Panc1 (cell line): ENCODE data around the gene PXYLP1. TPM values are rescaled to one million over a fixed set of nuclear protein-coding genes. Genes with fewer than 3 reads are reported as not detected.

Source experiments
- ATAC-seq: fragments of 200-7000 bp; cut with Tn5 transposase; 2 replicates; pipeline ENCODE4 v1.9.1; 2020; ENCODE audit warnings: mild to moderate bottlenecking, moderate library complexity
- BruUV-seq: library from RNA; stranded (reverse); fragments of 400-500 nt; replicated peaks from 2 replicates; lab custom pipeline; 2021; lab: Mats Ljungman, UMichigan
- CTCF ChIA-PET: fragments of 300-600 bp; sonication (Branson Sonifier 250); formaldehyde crosslinking; loops from one replicate; lab custom pipeline; 2022; ENCODE audit warnings: antibody characterized with exemption; lab: Charles Lee
- POLR2A ChIA-PET: fragments of 300-600 bp; sonication (Branson Sonifier 250); formaldehyde crosslinking; loops from one replicate; lab custom pipeline; 2022; ENCODE audit warnings: antibody characterized with exemption; lab: Charles Lee
- DNase-seq: peaks from one replicate; pipeline ENCODE4 v3.0.0-alpha.2; 2010; ENCODE audit warnings: low read depth, low spot score
- H3K27ac ChIP-seq: 2 replicates; pipeline ENCODE4 v1.5.1; 2011; ENCODE audit warnings: mild to moderate bottlenecking, low read length, inconsistent platforms
- H3K27me3 ChIP-seq: fragments of 200-500 bp; sonication (Bioruptor generic); 2 replicates; pipeline ENCODE4 v1.6.0; 2014; ENCODE audit warnings: low read length, inconsistent platforms; ENCODE audit not compliant: control insufficient read depth, insufficient read depth
- H3K36me3 ChIP-seq: fragments of 200-500 bp; sonication (Bioruptor generic); 2 replicates; pipeline ENCODE4 v1.5.1; 2014; ENCODE audit warnings: inconsistent platforms, mild to moderate bottlenecking, low read length, moderate library complexity; ENCODE audit not compliant: control insufficient read depth, insufficient read depth
- H3K4me1 ChIP-seq: 2 replicates; pipeline ENCODE4 v1.5.1; 2011; ENCODE audit warnings: inconsistent platforms, mild to moderate bottlenecking, low read length, moderate library complexity; ENCODE audit not compliant: control insufficient read depth, insufficient read depth
- H3K4me3 ChIP-seq, 2 experiments: 2 replicates each; pipeline ENCODE4 v1.5.1; 2011 to 2012; ENCODE audit warnings: low read depth in 2 of 2, low read length in 2 of 2, mild to moderate bottlenecking in 2 of 2, inconsistent platforms in 1 of 2, moderate library complexity in 1 of 2
- H3K9me3 ChIP-seq: fragments of 200-500 bp; sonication (Bioruptor generic); 2 replicates; pipeline ENCODE4 v1.5.1; 2014; ENCODE audit warnings: low read depth, mild to moderate bottlenecking, inconsistent platforms, low read length, moderate library complexity; ENCODE audit not compliant: control insufficient read depth, insufficient read depth
- POLR2AphosphoS5 ChIP-seq: IDR thresholded peaks from 2 replicates; pipeline ENCODE4 v1.6.1; 2012; ENCODE audit warnings: mild to moderate bottlenecking, low read depth, low read length, moderate library complexity
- SIN3A ChIP-seq: IDR thresholded peaks from 2 replicates; pipeline ENCODE4 v1.6.1; 2012; ENCODE audit warnings: low read depth, mild to moderate bottlenecking, low read length, moderate library complexity, borderline replicate concordance; ENCODE audit not compliant: insufficient read depth
- TCF7L2 ChIP-seq: IDR thresholded peaks from 2 replicates; pipeline ENCODE4 v1.6.1; 2011; ENCODE audit warnings: mild to moderate bottlenecking, low read depth, low read length, inconsistent platforms
- in situ Hi-C: cut with HindIII; loops from 2 replicates; pipeline ENCODE4 v1.10.0; 2016; ENCODE audit warnings: low sequenced_read_pairs, low pct_unique_long_range_greater_than_20kb
- intact Hi-C: fragments of 100-400 bp; cut with micrococcal nuclease; formaldehyde crosslinking; loops from one replicate; pipeline ENCODE4 v1.10.0; 2022; ENCODE audit not compliant: unreplicated experiment
- total RNA-seq: library from RNA; stranded (reverse); gene quantifications from one replicate; pipeline ENCODE4 v1.2.1, GENCODE V29; 2021; ENCODE audit not compliant: unreplicated experiment
- TF ChIP-seq, protein P1 (sequence below), 2 experiments: IDR thresholded peaks; 2 replicates each; pipeline ENCODE4 v1.6.1; 2011 to 2012; ENCODE audit warnings: low read depth in 2 of 2, control low read depth in 1 of 2, low read length in 1 of 2, mild to moderate bottlenecking in 1 of 2, moderate library complexity in 1 of 2; ENCODE audit not compliant: insufficient read depth in 1 of 2
- TF ChIP-seq, protein P2 (sequence below): fragments of 450-650 bp; IDR thresholded peaks from 2 replicates; pipeline ENCODE4 v1.5.1; 2017; ENCODE audit warnings: mild to moderate bottlenecking

The PXYLP1 gene
- total RNA-seq, 1 experiment from 2014 or later: 1.4 TPM

DNA sequence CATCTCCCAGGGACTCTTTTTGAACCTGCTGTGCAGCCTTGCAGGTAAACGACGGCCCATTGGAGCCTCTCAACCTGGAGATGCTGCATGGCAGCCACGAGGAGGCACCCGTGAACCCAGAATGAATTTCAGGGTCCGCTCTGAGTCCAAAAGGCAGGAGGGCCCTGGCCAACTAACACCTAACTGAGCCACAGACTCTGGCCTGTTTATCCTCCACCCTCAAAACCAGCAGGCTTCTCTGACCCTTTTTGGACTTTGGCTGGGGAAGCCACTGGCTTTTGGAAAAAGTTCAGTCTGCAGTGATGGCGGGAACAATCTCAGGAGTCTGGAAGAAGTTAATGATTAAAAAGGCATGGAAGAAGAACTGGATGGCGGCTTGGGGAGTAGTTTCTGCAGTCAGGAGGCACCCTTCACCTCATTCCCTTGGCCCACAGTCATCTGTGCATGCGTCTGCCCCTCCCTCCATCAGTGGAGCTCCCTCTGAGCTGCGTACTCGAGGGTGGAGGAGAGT lies 4.1 kb downstream of the PXYLP1 start:
- in situ Hi-C loops: no loop called here
- ATAC-seq: no peak
- no peak for DNase-seq

DNA sequence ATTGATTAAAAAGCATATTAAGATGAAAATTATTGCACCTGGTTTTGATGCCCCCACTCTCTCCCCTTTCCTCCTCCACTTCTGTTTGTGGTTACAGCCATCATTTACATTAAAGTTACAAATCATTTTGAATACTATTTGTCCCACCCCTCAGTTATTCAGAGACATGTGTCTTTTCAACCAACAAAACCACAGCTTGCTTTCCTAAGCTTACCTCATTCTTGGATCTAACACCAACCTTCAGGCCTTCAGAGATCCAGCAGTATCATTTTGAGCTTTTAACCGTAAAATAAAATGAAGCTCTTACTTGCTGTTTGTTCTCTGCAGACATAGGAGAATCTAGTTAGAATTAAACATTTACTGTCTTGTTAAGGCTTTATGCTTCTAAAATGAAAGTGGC lies 4.7 kb downstream of the PXYLP1 start:
- DNase-seq: no peak
- POLR2A ChIA-PET: no interaction called here
- in situ Hi-C loops (no loop called here), intact Hi-C loops (no loop called here)
- no peaks in the 10 kb centered on the region; the same call in 1 of the 2 replicates for H3K36me3 ChIP-seq
- TF ChIP-seq, protein P1, sequence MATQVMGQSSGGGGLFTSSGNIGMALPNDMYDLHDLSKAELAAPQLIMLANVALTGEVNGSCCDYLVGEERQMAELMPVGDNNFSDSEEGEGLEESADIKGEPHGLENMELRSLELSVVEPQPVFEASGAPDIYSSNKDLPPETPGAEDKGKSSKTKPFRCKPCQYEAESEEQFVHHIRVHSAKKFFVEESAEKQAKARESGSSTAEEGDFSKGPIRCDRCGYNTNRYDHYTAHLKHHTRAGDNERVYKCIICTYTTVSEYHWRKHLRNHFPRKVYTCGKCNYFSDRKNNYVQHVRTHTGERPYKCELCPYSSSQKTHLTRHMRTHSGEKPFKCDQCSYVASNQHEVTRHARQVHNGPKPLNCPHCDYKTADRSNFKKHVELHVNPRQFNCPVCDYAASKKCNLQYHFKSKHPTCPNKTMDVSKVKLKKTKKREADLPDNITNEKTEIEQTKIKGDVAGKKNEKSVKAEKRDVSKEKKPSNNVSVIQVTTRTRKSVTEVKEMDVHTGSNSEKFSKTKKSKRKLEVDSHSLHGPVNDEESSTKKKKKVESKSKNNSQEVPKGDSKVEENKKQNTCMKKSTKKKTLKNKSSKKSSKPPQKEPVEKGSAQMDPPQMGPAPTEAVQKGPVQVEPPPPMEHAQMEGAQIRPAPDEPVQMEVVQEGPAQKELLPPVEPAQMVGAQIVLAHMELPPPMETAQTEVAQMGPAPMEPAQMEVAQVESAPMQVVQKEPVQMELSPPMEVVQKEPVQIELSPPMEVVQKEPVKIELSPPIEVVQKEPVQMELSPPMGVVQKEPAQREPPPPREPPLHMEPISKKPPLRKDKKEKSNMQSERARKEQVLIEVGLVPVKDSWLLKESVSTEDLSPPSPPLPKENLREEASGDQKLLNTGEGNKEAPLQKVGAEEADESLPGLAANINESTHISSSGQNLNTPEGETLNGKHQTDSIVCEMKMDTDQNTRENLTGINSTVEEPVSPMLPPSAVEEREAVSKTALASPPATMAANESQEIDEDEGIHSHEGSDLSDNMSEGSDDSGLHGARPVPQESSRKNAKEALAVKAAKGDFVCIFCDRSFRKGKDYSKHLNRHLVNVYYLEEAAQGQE (IDR thresholded peaks at IDR 0.05; ENCODE audit: insufficient read depth in 1 of 2, low read depth in 2 of 2, low read length in 1 of 2): no peak
- TF ChIP-seq TCF7L2 (no peak), SIN3A (no peak), POLR2AphosphoS5 (no peak)
- TF ChIP-seq, protein P2, sequence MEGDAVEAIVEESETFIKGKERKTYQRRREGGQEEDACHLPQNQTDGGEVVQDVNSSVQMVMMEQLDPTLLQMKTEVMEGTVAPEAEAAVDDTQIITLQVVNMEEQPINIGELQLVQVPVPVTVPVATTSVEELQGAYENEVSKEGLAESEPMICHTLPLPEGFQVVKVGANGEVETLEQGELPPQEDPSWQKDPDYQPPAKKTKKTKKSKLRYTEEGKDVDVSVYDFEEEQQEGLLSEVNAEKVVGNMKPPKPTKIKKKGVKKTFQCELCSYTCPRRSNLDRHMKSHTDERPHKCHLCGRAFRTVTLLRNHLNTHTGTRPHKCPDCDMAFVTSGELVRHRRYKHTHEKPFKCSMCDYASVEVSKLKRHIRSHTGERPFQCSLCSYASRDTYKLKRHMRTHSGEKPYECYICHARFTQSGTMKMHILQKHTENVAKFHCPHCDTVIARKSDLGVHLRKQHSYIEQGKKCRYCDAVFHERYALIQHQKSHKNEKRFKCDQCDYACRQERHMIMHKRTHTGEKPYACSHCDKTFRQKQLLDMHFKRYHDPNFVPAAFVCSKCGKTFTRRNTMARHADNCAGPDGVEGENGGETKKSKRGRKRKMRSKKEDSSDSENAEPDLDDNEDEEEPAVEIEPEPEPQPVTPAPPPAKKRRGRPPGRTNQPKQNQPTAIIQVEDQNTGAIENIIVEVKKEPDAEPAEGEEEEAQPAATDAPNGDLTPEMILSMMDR: no peak
- CTCF ChIA-PET: no interaction called here
- no peaks in the 10 kb centered on the region for H3K9me3 ChIP-seq
- no TSS peak for BruUV-seq
- no peak overlapping the region for H3K27ac ChIP-seq
- H3K4me1 ChIP-seq: no peaks in the 10 kb centered on the region
- H3K4me3 ChIP-seq: no peak overlapping the region
- no peaks in the 10 kb centered on the region for H3K27me3 ChIP-seq
- ATAC-seq: no peak

More for the DNA sequence above, 4.1 kb downstream of the PXYLP1 start:
- Histone ChIP-seq H3K27ac (no peak overlapping the region), H3K36me3 (no peaks in the 10 kb centered on the region; the same call in 1 of the 2 replicates), H3K4me1 (peaks cover 4% of the 10 kb centered on the region; the same call in 1 of the 2 replicates), H3K27me3 (no peaks in the 10 kb centered on the region), H3K9me3 (no peaks in the 10 kb centered on the region), H3K4me3 (no peak overlapping the region)
- TF ChIP-seq SIN3A: no peak
- TF ChIP-seq, protein P2: peak; percentile 46
- BruUV-seq: no TSS peak
- CTCF ChIA-PET: no interaction called here
- intact Hi-C loops: no loop called here
- POLR2A ChIA-PET: no interaction called here
